Measurements from ENCODE around the gene ARFGEF3.

DNA sequence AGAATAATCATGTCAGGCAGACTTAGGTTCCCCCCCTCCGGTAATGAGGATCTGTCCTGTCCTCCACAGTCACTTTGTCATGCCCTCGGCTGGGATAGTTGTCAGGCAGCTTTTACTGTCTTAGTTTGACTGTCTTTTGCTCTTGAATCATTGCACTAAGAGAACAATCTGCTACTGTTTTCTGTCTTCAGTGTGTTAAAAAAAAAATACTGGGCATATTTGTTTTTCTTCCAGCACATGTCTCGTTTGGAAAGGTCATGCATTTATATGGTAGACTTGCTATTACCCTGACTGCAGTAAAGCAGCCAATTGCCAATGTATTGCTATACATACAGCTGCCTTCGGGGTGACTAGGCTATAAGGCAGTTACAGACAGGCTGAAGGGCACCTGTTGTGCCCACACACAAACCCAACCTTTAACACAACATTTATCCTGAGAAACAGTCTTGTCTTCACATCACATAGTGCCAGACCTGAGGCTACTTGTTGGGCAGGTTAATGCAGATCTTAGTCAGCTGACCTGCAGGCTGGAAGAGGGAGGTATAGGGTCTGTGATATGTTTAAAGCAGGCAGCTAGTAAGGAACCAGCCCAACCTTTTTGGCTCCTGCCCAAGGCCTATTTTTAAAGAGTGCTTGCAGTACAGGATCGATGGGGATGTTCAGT lies 26.7 kb downstream of the ARFGEF3 start:
- TF ChIP-seq, protein P1, sequence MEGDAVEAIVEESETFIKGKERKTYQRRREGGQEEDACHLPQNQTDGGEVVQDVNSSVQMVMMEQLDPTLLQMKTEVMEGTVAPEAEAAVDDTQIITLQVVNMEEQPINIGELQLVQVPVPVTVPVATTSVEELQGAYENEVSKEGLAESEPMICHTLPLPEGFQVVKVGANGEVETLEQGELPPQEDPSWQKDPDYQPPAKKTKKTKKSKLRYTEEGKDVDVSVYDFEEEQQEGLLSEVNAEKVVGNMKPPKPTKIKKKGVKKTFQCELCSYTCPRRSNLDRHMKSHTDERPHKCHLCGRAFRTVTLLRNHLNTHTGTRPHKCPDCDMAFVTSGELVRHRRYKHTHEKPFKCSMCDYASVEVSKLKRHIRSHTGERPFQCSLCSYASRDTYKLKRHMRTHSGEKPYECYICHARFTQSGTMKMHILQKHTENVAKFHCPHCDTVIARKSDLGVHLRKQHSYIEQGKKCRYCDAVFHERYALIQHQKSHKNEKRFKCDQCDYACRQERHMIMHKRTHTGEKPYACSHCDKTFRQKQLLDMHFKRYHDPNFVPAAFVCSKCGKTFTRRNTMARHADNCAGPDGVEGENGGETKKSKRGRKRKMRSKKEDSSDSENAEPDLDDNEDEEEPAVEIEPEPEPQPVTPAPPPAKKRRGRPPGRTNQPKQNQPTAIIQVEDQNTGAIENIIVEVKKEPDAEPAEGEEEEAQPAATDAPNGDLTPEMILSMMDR (IDR thresholded peaks at IDR 0.05): no peak
- TF ChIP-seq POLR2AphosphoS5 (IDR thresholded peaks at IDR 0.05; ENCODE audit: low read depth, low read length): no peak
- no peak for TF ChIP-seq EP300 (IDR thresholded peaks at IDR 0.05; ENCODE audit: borderline replicate concordance in 1 of 2, low read depth in 1 of 2, low read length in 1 of 2)
- TF ChIP-seq GABPA (IDR thresholded peaks at IDR 0.05; ENCODE audit: low read depth): no peak
- TF ChIP-seq RCOR1 (IDR thresholded peaks at IDR 0.05; ENCODE audit: low read length): no peak
- no peak for TF ChIP-seq FOXJ3 (CRISPR knock-in tag; IDR thresholded peaks at IDR 0.05)
- no peak for TF ChIP-seq ELF1 (IDR thresholded peaks at IDR 0.05)
- TF ChIP-seq YY1 (IDR thresholded peaks at IDR 0.05; ENCODE audit: low read depth): no peak
- no peak for TF ChIP-seq RAD21 (IDR thresholded peaks at IDR 0.05; ENCODE audit: low read length)
- TF ChIP-seq EZH2phosphoT487 (IDR thresholded peaks at IDR 0.05; ENCODE audit: borderline replicate concordance, low read depth): no peak
- no peak for TF ChIP-seq TCF12 (IDR thresholded peaks at IDR 0.05)
